Measurements from ENCODE around the gene ATF6B. TPM values are rescaled to one million over a fixed set of nuclear protein-coding genes. Genes with fewer than 3 reads are reported as not detected.

Gene ATF6B
- total RNA-seq, 1 experiment from 2014 or later = 45.3 TPM

GRCh38 chr6:32171234-32171633 is 43.2 kb upstream of the ATF6B start:
- no peaks in the 10 kb centered on the region for H3K79me1 ChIP-seq (ENCODE audit: insufficient read depth, low read depth, low read length, poor library complexity, severe bottlenecking)
- H3T11ph ChIP-seq (ENCODE audit: low read length) = no peak overlapping the region
- H2BK5ac ChIP-seq (ENCODE audit: insufficient read length, low read length) = no peak overlapping the region
- no CpG with 5 or more reads among the region's 6 CpGs for WGBS (ENCODE audit: extremely low coverage, insufficient read length, low lambda C conversion rate)
- 0 out of 7 replicates have a peak overlapping the region, but pooled peaks of 1 of the 3 experiments have one; percentile 10 for H3K27ac Mint-ChIP-seq
- H3K79me2 ChIP-seq (ENCODE audit: insufficient read depth, low read length) = peaks cover 15% of the 10 kb centered on the region; the same call in 1 of the 2 replicates
- H4K8ac ChIP-seq (replicated peaks; ENCODE audit: insufficient read length, low read depth, low read length) = no peak overlapping the region
- peaks cover 2% of the 10 kb centered on the region for H4K20me1 ChIP-seq (ENCODE audit: control insufficient read depth, insufficient read depth, insufficient read length)
- no peaks in the 10 kb centered on the region; the same call in 1 of the 2 replicates for H3K27me3 Mint-ChIP-seq (ENCODE audit: low read depth)
- H2AK5ac ChIP-seq (ENCODE audit: insufficient read length, low read length) = no peak overlapping the region
- no peak overlapping the region for H2BK15ac ChIP-seq (ENCODE audit: low read depth, low read length)
- H3K4me2 ChIP-seq (ENCODE audit: insufficient read depth, insufficient read length, low read length) = no peak overlapping the region
- no peaks in the 10 kb centered on the region for H3K27me3 ChIP-seq (ENCODE audit: insufficient read depth, low read length)
- H3K4me3 Mint-ChIP-seq = no peak overlapping the region
- peaks cover 7% of the 10 kb centered on the region for H3K23me2 ChIP-seq (ENCODE audit: insufficient read length, low read depth, low read length, poor library complexity, severe bottlenecking)
- no peak overlapping the region for H4K5ac ChIP-seq (ENCODE audit: insufficient read length, low read depth, low read length)
- no peak overlapping the region for H3K4ac ChIP-seq (ENCODE audit: low read depth, low read length)
- TF ChIP-seq CTCF (conservative IDR thresholded peaks at IDR 0.05) = no peak
- no peak for DNase-seq
- no peak overlapping the region for H2BK120ac ChIP-seq (ENCODE audit: low read depth, low read length, poor library complexity, severe bottlenecking)
- peaks cover 7% of the 10 kb centered on the region for H3K4me1 ChIP-seq (ENCODE audit: insufficient read depth, low read length)
- H3K27ac ChIP-seq (ENCODE audit: insufficient read length, low read depth, low read length) = no peak overlapping the region
- H3K9ac ChIP-seq (ENCODE audit: extremely low read depth, insufficient read length, low read length) = no peak overlapping the region
- H2AFZ ChIP-seq (ENCODE audit: low read length) = no peak overlapping the region
- H2BK20ac ChIP-seq (ENCODE audit: low read depth, low read length, poor library complexity, severe bottlenecking) = no peak overlapping the region
- no peak overlapping the region for H4K91ac ChIP-seq (ENCODE audit: insufficient read length, low read depth, low read length)
- H3K4me1 Mint-ChIP-seq = peaks cover 30 to 31% of the 10 kb centered on the region in 2 experiments
- H2BK12ac ChIP-seq (ENCODE audit: insufficient read length, low read depth, low read length) = no peak overlapping the region
- H3K9me3 Mint-ChIP-seq = no peaks in the 10 kb centered on the region
- H3K9me3 ChIP-seq (ENCODE audit: control insufficient read depth, low read depth, low read length) = no peaks in the 10 kb centered on the region
- no peak overlapping the region for H3K56ac ChIP-seq (ENCODE audit: insufficient read length, low read depth, low read length)
- H3K23ac ChIP-seq (ENCODE audit: insufficient read length, low read depth, low read length) = no peak overlapping the region
- peaks cover 36 to 56% (median 45%) of the 10 kb centered on the region in 3 experiments for H3K36me3 Mint-ChIP-seq (ENCODE audit: insufficient read depth in 1 of 3, low read depth in 3 of 3)
- no peak overlapping the region for H3K18ac ChIP-seq (ENCODE audit: insufficient read length, low read depth, low read length)
- H3K14ac ChIP-seq (ENCODE audit: insufficient read depth, low read length) = no peak overlapping the region

Data from H9 (cell line).